A172 (cell line): ENCODE results near the gene MYEF2. TPM values are rescaled to one million over a fixed set of nuclear protein-coding genes. Genes with fewer than 3 reads are reported as not detected.

Experiments used
- DNase-seq: peaks from one replicate; pipeline ENCODE4 v3.0.0-alpha.2; 2015; ENCODE audit warnings: low spot score
- total RNA-seq: library from RNA; depleted of rRNA; stranded (reverse); fragments of >200 nt; shearing (Covaris generic); gene quantifications from 2 replicates; pipeline ENCODE4 v1.2.3, GENCODE V29; 2014; rRNA removed

MYEF2 gene
- total RNA-seq, 1 experiment from 2014 or later, result 41.4 TPM

- DNase-seq, result peak; percentile 34
Measured at GRCh38 chr15:48086576-48086975, 91.5 kb downstream of the MYEF2 start.

- no peak for DNase-seq
Measured at GRCh38 chr15:48086133-48086532, 92.0 kb downstream of the MYEF2 start.

GRCh38 chr15:48085591-48085930 lies 92.5 kb downstream of the MYEF2 start:
- no peak for DNase-seq

GRCh38 chr15:48084759-48085590 lies 93.1 kb downstream of the MYEF2 start:
- peak; percentile 29 for DNase-seq

Other genes with a start within 250 kb of the MYEF2 start
- gene SLC24A5, start 57.3 kb downstream of the MYEF2 start, total RNA-seq, result not detected in 2 replicates
- gene CTXN2, start 13.4 kb upstream of the MYEF2 start, total RNA-seq, result 0.05 TPM in 1 of 2 replicates, not detected in the other
- gene SLC12A1, start 28.0 kb upstream of the MYEF2 start, total RNA-seq, result not detected in 2 replicates
- gene DUT, start 153.1 kb upstream of the MYEF2 start, total RNA-seq, result 125 and 148 TPM in 2 replicates